ENCODE measurements around the gene CDKN1C. TPM values are rescaled to one million over a fixed set of nuclear protein-coding genes. Genes with fewer than 3 reads are reported as not detected.

The CDKN1C gene
- total RNA-seq, 1 donor from 2014 or later = 268 TPM

- peaks cover 23% of the 10 kb centered on the region for H3K4me1 Mint-ChIP-seq (ENCODE audit: low read depth)
Observed at GRCh38 chr11:2843551-2843950, 42.0 kb downstream of the CDKN1C start.

GRCh38 chr11:2842876-2843275 is 42.7 kb downstream of the CDKN1C start:
- Mint-ChIP-seq H3K4me3 (ENCODE audit: low read depth) (no peak overlapping the region), H3K36me3 (ENCODE audit: insufficient read depth) (no peaks in the 10 kb centered on the region), H3K27ac (no peak overlapping the region), H3K4me1 (ENCODE audit: low read depth) (peaks cover 29% of the 10 kb centered on the region), H3K27me3 (peaks cover 14% of the 10 kb centered on the region), H3K9me3 (ENCODE audit: low read depth) (no peaks in the 10 kb centered on the region)
- TF ChIP-seq CTCF (IDR thresholded peaks at IDR 0.05; ENCODE audit: unreplicated experiment) = no peak
- DNase-seq (ENCODE audit: low spot score, unreplicated experiment) = no peak

More at GRCh38 chr11:2843551-2843950, 42.0 kb downstream of the CDKN1C start:
- no peak for TF ChIP-seq CTCF (IDR thresholded peaks at IDR 0.05; ENCODE audit: unreplicated experiment)
- H3K4me3 Mint-ChIP-seq (ENCODE audit: low read depth) = no peak overlapping the region
- DNase-seq (ENCODE audit: low spot score, unreplicated experiment) = no peak
- H3K27ac Mint-ChIP-seq = no peak overlapping the region
- H3K9me3 Mint-ChIP-seq (ENCODE audit: low read depth) = no peaks in the 10 kb centered on the region
- no peaks in the 10 kb centered on the region for H3K36me3 Mint-ChIP-seq (ENCODE audit: insufficient read depth)
- peaks cover 14% of the 10 kb centered on the region for H3K27me3 Mint-ChIP-seq

GRCh38 chr11:2841411-2842190 is 44.0 kb downstream of the CDKN1C start:
- Mint-ChIP-seq H3K27ac (no peak overlapping the region), H3K4me1 (ENCODE audit: low read depth) (peaks cover 37% of the 10 kb centered on the region), H3K9me3 (ENCODE audit: low read depth) (no peaks in the 10 kb centered on the region), H3K27me3 (peaks cover 16% of the 10 kb centered on the region), H3K4me3 (ENCODE audit: low read depth) (no peak overlapping the region), H3K36me3 (ENCODE audit: insufficient read depth) (no peaks in the 10 kb centered on the region)
- DNase-seq (ENCODE audit: low spot score, unreplicated experiment) = no peak
- TF ChIP-seq CTCF (IDR thresholded peaks at IDR 0.05; ENCODE audit: unreplicated experiment) = no peak

DNA sequence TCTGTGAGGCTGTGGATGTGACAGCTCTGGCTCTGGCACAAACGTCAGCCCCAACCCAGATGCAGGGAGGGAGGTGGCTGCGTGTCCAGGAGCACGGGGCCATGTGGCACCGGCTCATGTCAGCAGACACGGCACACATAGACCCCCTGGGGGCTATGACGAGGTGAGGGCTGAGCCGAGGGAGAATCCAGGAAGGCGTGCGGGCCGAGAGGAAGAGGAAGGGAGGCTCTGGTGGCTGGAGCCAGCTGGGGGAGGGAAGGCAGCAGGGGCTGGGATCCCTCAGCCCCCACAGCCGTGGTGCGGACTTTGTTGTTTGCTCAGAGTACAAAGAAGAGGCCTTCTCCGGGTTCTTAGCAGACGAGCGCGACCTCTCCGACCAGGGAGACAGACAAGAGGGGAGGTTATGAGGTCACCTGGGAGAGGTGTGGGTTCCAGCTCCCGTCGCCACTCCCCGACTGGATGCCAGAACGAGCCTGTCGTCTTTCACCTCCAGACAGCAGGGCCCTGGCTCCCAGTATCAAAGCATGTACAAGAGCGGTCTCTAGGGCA is 46.1 kb downstream of the CDKN1C start:
- Mint-ChIP-seq H3K27ac (peak overlapping the region; percentile 88), H3K36me3 (ENCODE audit: insufficient read depth) (no peaks in the 10 kb centered on the region), H3K9me3 (ENCODE audit: low read depth) (no peaks in the 10 kb centered on the region), H3K4me1 (ENCODE audit: low read depth) (peaks cover 42% of the 10 kb centered on the region), H3K4me3 (ENCODE audit: low read depth) (no peak overlapping the region), H3K27me3 (peaks cover 24% of the 10 kb centered on the region)
- DNase-seq (ENCODE audit: low spot score, unreplicated experiment) = no peak
- TF ChIP-seq CTCF (IDR thresholded peaks at IDR 0.05; ENCODE audit: unreplicated experiment) = no peak

DNA sequence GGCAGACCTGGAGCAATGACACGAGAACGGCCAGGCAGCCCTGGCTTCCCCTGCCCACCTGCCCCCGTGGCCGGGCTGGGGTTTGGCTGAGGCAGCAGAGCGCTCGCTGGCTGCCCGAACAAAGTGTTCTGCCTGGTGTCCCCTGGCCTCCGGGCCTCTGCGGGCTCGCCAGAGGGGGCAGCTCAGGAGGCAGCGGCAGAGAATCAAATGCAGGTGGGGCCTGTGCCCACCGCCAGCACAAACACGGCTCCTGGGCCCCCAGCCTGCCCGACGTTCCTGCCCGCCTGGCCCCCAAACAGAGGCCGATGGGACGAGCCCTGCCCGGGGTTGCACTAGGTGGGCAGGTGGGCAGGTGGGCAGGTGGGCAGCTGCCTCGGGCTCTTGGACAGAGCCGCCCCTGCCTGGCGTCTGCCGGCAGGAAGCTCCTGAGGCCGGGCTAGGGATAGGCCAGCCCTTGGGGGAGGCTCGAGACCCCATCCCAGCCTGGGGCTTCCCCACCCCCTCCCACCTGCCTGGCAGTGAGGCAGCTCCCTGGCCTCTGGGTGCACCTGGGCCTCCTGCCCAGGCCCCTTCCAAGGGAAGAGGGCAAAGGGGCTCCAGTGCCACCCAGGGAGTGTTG is 46.8 kb downstream of the CDKN1C start:
- H3K27ac Mint-ChIP-seq = no peak overlapping the region
- peaks cover 41% of the 10 kb centered on the region for H3K4me1 Mint-ChIP-seq (ENCODE audit: low read depth)
- H3K9me3 Mint-ChIP-seq (ENCODE audit: low read depth) = no peaks in the 10 kb centered on the region
- no peak for TF ChIP-seq CTCF (IDR thresholded peaks at IDR 0.05; ENCODE audit: unreplicated experiment)
- no peak overlapping the region for H3K4me3 Mint-ChIP-seq (ENCODE audit: low read depth)
- peaks cover 24% of the 10 kb centered on the region for H3K27me3 Mint-ChIP-seq
- no peaks in the 10 kb centered on the region for H3K36me3 Mint-ChIP-seq (ENCODE audit: insufficient read depth)
- DNase-seq (ENCODE audit: low spot score, unreplicated experiment) = no peak

Measured in progenitor cell of endocrine pancreas (in vitro differentiated cells).